Measurements from ENCODE around the gene PCARE. TPM values are rescaled to one million over a fixed set of nuclear protein-coding genes. Genes with fewer than 3 reads are reported as not detected.

PCARE gene
- total and polyA plus RNA-seq, 4 donors: not detected

GRCh38 chr2:29113027-29113686, 38.8 kb upstream of the PCARE start:
- Histone ChIP-seq H3K27ac (ENCODE audit: low read depth in 1 of 2, low read length in 2 of 2) (no peak overlapping the region), H3K9me3 (ENCODE audit: control insufficient read depth in 4 of 4, low read length in 3 of 4) (no peaks in the 10 kb centered on the region), H3K4me3 (ENCODE audit: low read depth in 1 of 3, low read length in 3 of 3) (no peak overlapping the region), H3K36me3 (ENCODE audit: control insufficient read depth in 4 of 4, insufficient read depth in 3 of 4, low read depth in 1 of 4, low read length in 3 of 4) (no peaks in the 10 kb centered on the region), H3K4me1 (ENCODE audit: control insufficient read depth in 4 of 4, insufficient read depth in 4 of 4, low read length in 3 of 4) (peaks cover 0 to 10% (median 6%) of the 10 kb centered on the region in 4 donors), H3K27me3 (ENCODE audit: control insufficient read depth in 4 of 4, insufficient read depth in 4 of 4, low read length in 3 of 4) (peaks cover 0 to 10% (median 1%) of the 10 kb centered on the region in 4 donors), H3K9ac (ENCODE audit: low read depth in 1 of 2, low read length in 2 of 2) (no peak overlapping the region)
- TF ChIP-seq FOXA1 (IDR thresholded peaks at IDR 0.05): no peak
- TF ChIP-seq ATF3 (IDR thresholded peaks at IDR 0.05): no peak
- no peak for TF ChIP-seq TAF1 (conservative IDR thresholded peaks at IDR 0.05)
- no peak for TF ChIP-seq HNF4A (conservative IDR thresholded peaks at IDR 0.05)
- no peak for TF ChIP-seq RAD21 (IDR thresholded peaks at IDR 0.05)
- TF ChIP-seq MAX (IDR thresholded peaks at IDR 0.05): no peak
- no peak for TF ChIP-seq NR2F2 (IDR thresholded peaks at IDR 0.05)
- TF ChIP-seq ZBTB33 (IDR thresholded peaks at IDR 0.05): no peak
- no peak for TF ChIP-seq REST (IDR thresholded peaks at IDR 0.05)
- TF ChIP-seq YY1 (IDR thresholded peaks at IDR 0.05): no peak
- no peak for TF ChIP-seq RXRA (IDR thresholded peaks at IDR 0.05)
- no peak for TF ChIP-seq FOXA2 (IDR thresholded peaks at IDR 0.05)
- TF ChIP-seq JUND (IDR thresholded peaks at IDR 0.05): no peak
- WGBS: 92% methylated on average over 5 of the region's 5 CpGs
- no peak for DNase-seq (ENCODE audit: low spot score)

- Histone ChIP-seq H3K27ac (ENCODE audit: low read depth in 1 of 2, low read length in 2 of 2) (no peak overlapping the region), H3K4me1 (ENCODE audit: control insufficient read depth in 4 of 4, insufficient read depth in 4 of 4, low read length in 3 of 4) (peaks cover 0 to 10% (median 6%) of the 10 kb centered on the region in 4 donors), H3K36me3 (ENCODE audit: control insufficient read depth in 4 of 4, insufficient read depth in 3 of 4, low read depth in 1 of 4, low read length in 3 of 4) (no peaks in the 10 kb centered on the region), H3K27me3 (ENCODE audit: control insufficient read depth in 4 of 4, insufficient read depth in 4 of 4, low read length in 3 of 4) (peaks cover 0 to 10% (median under 1%) of the 10 kb centered on the region in 4 donors), H3K9me3 (ENCODE audit: control insufficient read depth in 4 of 4, low read length in 3 of 4) (no peaks in the 10 kb centered on the region), H3K9ac (ENCODE audit: low read depth in 1 of 2, low read length in 2 of 2) (no peak overlapping the region), H3K4me3 (ENCODE audit: low read depth in 1 of 3, low read length in 3 of 3) (no peak overlapping the region)
- DNase-seq (ENCODE audit: low spot score): no peak
- no peak for TF ChIP-seq ZBTB33 (IDR thresholded peaks at IDR 0.05)
- TF ChIP-seq NR2F2 (IDR thresholded peaks at IDR 0.05): no peak
- TF ChIP-seq CTCF (IDR thresholded peaks at IDR 0.05; ENCODE audit: low read depth, low read length, missing input control): no peak
- TF ChIP-seq GABPA (IDR thresholded peaks at IDR 0.05 in 1 of 2, conservative IDR thresholded peaks at IDR 0.05 in 1 of 2): no peak
- no peak for TF ChIP-seq RAD21 (IDR thresholded peaks at IDR 0.05)
- no peak for TF ChIP-seq YY1 (IDR thresholded peaks at IDR 0.05)
- TF ChIP-seq HNF4A (conservative IDR thresholded peaks at IDR 0.05): no peak
- TF ChIP-seq SP1 (IDR thresholded peaks at IDR 0.05): no peak
- TF ChIP-seq FOXA1 (IDR thresholded peaks at IDR 0.05): no peak
- TF ChIP-seq RXRA (IDR thresholded peaks at IDR 0.05): no peak
- TF ChIP-seq FOXA2 (IDR thresholded peaks at IDR 0.05): no peak
- TF ChIP-seq REST (IDR thresholded peaks at IDR 0.05): no peak
- TF ChIP-seq TAF1 (conservative IDR thresholded peaks at IDR 0.05): no peak
- TF ChIP-seq JUND (IDR thresholded peaks at IDR 0.05): no peak
- TF ChIP-seq MAX (IDR thresholded peaks at IDR 0.05): no peak
Measured at GRCh38 chr2:29112379-29112778, 38.1 kb upstream of the PCARE start.
